ENCODE results near the gene KRTAP24-1.

KRTAP24-1 gene

GRCh38 chr21:30233228-30234020, 49.3 kb downstream of the KRTAP24-1 start:
- no peak for DNase-seq

GRCh38 chr21:30232011-30232410, 50.7 kb downstream of the KRTAP24-1 start:
- no peak for DNase-seq

All from effector CD8-positive, alpha-beta T cell (primary cell).